HEK293 (cell line): Measurements from ENCODE around the gene SERTAD1.
"Not testable (repeated sequence)": the region's sequence is repeated elsewhere in the genome, so short reads cannot be mapped to it uniquely, and the experiment has no call there.

ENCODE experiments used
- CTCF ChIA-PET: fragments of 350-600 bp; formaldehyde crosslinking; extraction: SDS; loops from one replicate; lab custom pipeline; 2021; ENCODE audit warnings: antibody characterized with exemption; lab: Yijun Ruan, JAX
- POLR2A ChIA-PET: fragments of 300-600 bp; formaldehyde crosslinking; extraction: SDS; loops from one replicate; lab custom pipeline; 2020; ENCODE audit warnings: antibody characterized with exemption, inconsistent platforms; lab: Yijun Ruan, JAX
- H3K27ac ChIP-seq: fragments of 200-500 bp; sonication (Bioruptor generic); 2 replicates; pipeline ENCODE4 v1.5.1; 2014; ENCODE audit warnings: low read depth, low read length, control low read depth, inconsistent platforms; ENCODE audit errors: extremely low read depth
- H3K36me3 ChIP-seq, 2 experiments: fragments of 200-500 bp in 1 of 2; sonication (Bioruptor generic) in 1 of 2; 1 replicate in 1 of 2; 2 replicates in 1 of 2; pipeline ENCODE4 v1.5.1; 2014 to 2017; ENCODE audit warnings: inconsistent platforms in 2 of 2, low read length in 2 of 2; ENCODE audit not compliant: control insufficient read depth in 2 of 2, insufficient read depth in 1 of 2
- H3K4me1 ChIP-seq: fragments of 200-500 bp; sonication (Bioruptor generic); 2 replicates; pipeline ENCODE4 v1.5.1; 2014; ENCODE audit warnings: mild to moderate bottlenecking, low read length, inconsistent platforms; ENCODE audit not compliant: control insufficient read depth, insufficient read depth
- H3K4me3 ChIP-seq: 2 replicates; pipeline ENCODE4 v1.5.1; 2011; ENCODE audit warnings: low read depth, mild to moderate bottlenecking, control low read depth, low read length, moderate library complexity
- H3K9me3 ChIP-seq: fragments of 200-500 bp; sonication (Bioruptor generic); 2 replicates; pipeline ENCODE4 v1.5.1; 2014; ENCODE audit warnings: low read depth, low read length, inconsistent platforms; ENCODE audit not compliant: control insufficient read depth, insufficient read depth
- ATF2 ChIP-seq: fragments of 450-650 bp; formaldehyde crosslinking; IDR thresholded peaks from 2 replicates; pipeline ENCODE4 v1.5.1; 2016; ENCODE audit warnings: missing biosample characterization, missing genetic modification characterization, low read depth
- CTCF ChIP-seq: fragments of 450-650 bp; formaldehyde crosslinking; IDR thresholded peaks from 2 replicates; pipeline ENCODE4 v1.5.1; 2016; ENCODE audit warnings: missing biosample characterization, missing genetic modification characterization
- EGR2 ChIP-seq: fragments of 450-650 bp; formaldehyde crosslinking; IDR thresholded peaks from 2 replicates; pipeline ENCODE4 v1.5.1; 2016; ENCODE audit warnings: low read depth, missing biosample characterization, missing genetic modification characterization
- HIC1 ChIP-seq: fragments of 450-650 bp; formaldehyde crosslinking; IDR thresholded peaks from 2 replicates; pipeline ENCODE4 v1.5.1; 2016; ENCODE audit warnings: missing biosample characterization, missing genetic modification characterization
- PRDM1 ChIP-seq: fragments of 450-650 bp; formaldehyde crosslinking; IDR thresholded peaks from 2 replicates; pipeline ENCODE4; 2016; ENCODE audit warnings: missing biosample characterization, missing genetic modification characterization
- ZBTB21 ChIP-seq: fragments of 450-650 bp; formaldehyde crosslinking; IDR thresholded peaks from 2 replicates; pipeline ENCODE4 v1.5.1; 2017; ENCODE audit warnings: missing biosample characterization, missing genetic modification characterization
- ZBTB48 ChIP-seq: fragments of 450-650 bp; formaldehyde crosslinking; IDR thresholded peaks from 2 replicates; pipeline ENCODE4 v1.5.1; 2016; ENCODE audit warnings: missing biosample characterization, missing genetic modification characterization
- ZFHX2 ChIP-seq: fragments of 450-650 bp; formaldehyde crosslinking; conservative IDR thresholded peaks from 2 replicates; pipeline ENCODE4 v1.5.1; 2016; ENCODE audit warnings: missing biosample characterization, missing genetic modification characterization
- ZFP3 ChIP-seq: fragments of 450-650 bp; formaldehyde crosslinking; IDR thresholded peaks from 2 replicates; pipeline ENCODE4 v1.5.1; 2016; ENCODE audit warnings: low read depth, missing biosample characterization, missing genetic modification characterization
- ZNF121 ChIP-seq: fragments of 450-650 bp; formaldehyde crosslinking; IDR thresholded peaks from 2 replicates; pipeline ENCODE4 v1.5.1; 2016; ENCODE audit warnings: missing biosample characterization, missing genetic modification characterization
- ZNF223 ChIP-seq: fragments of 450-650 bp; formaldehyde crosslinking; IDR thresholded peaks from 2 replicates; pipeline ENCODE4 v1.5.1; 2016; ENCODE audit warnings: missing biosample characterization, missing genetic modification characterization
- ZNF248 ChIP-seq: fragments of 450-650 bp; formaldehyde crosslinking; IDR thresholded peaks from 2 replicates; pipeline ENCODE4 v1.5.1; 2017; ENCODE audit warnings: missing biosample characterization, missing genetic modification characterization
- ZNF394 ChIP-seq: fragments of 450-650 bp; formaldehyde crosslinking; IDR thresholded peaks from 2 replicates; pipeline ENCODE4 v1.5.1; 2016; ENCODE audit warnings: missing biosample characterization, missing genetic modification characterization, mild to moderate bottlenecking, moderate library complexity, borderline replicate concordance
- ZNF560 ChIP-seq: fragments of 450-650 bp; formaldehyde crosslinking; IDR thresholded peaks from 2 replicates; pipeline ENCODE4 v1.5.1; 2017; ENCODE audit warnings: missing biosample characterization, missing genetic modification characterization, borderline replicate concordance
- ZNF600 ChIP-seq: fragments of 450-650 bp; formaldehyde crosslinking; IDR thresholded peaks from 2 replicates; pipeline ENCODE4 v1.5.1; 2016; ENCODE audit warnings: missing biosample characterization, missing genetic modification characterization
- ZNF629 ChIP-seq: fragments of 450-650 bp; formaldehyde crosslinking; IDR thresholded peaks from 2 replicates; pipeline ENCODE4 v1.5.1; 2017; ENCODE audit warnings: missing biosample characterization, missing genetic modification characterization
- ZNF777 ChIP-seq: fragments of 450-650 bp; formaldehyde crosslinking; IDR thresholded peaks from 2 replicates; pipeline ENCODE4 v1.5.1; 2017; ENCODE audit warnings: missing biosample characterization, missing genetic modification characterization, borderline replicate concordance

The SERTAD1 gene

GRCh38 chr19:40457953-40458596 lies 32.3 kb upstream of the SERTAD1 start:
- CTCF ChIA-PET: interaction anchor here (0.6 to 0.9 kb wide), 3 partner anchors 32 to 1402 kb away, joined by 3 to 4 read pairs (median 3); partner anchors contain the start of gene RPS19
- H3K4me3 ChIP-seq: no peak overlapping the region
- no peak for TF ChIP-seq ZFP3 (tag by site-specific recombination)
- 0 out of 2 replicates have a peak, but pooled peaks have one; percentile 22 for TF ChIP-seq ZFHX2 (tag by site-specific recombination)
- TF ChIP-seq ZNF600 (tag by site-specific recombination): peak; percentile 51; the same call in 1 of the 2 replicates

DNA sequence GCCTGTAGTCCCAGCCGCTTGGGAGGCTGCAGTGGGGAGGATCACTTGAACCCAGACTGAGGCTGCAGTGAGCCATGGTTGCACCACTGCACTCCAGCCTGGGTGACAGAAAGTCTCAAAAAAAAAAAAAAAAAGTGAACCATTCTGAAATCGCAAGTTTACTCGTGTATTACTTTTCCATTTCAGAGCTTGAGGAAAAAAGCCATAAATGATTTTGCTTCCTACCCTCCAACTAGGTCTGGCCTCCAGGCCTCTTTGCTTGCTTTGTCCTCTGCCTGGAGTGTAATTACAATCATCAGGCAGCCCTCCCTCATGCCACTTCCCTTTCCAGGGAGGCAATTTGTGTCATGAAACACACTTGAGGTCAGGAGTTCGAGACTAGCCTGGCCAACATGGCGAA lies 31.3 kb upstream of the SERTAD1 start:
- Histone ChIP-seq H3K4me1 (no peaks in the 10 kb centered on the region), H3K27ac (no peak overlapping the region), H3K9me3 (no peaks in the 10 kb centered on the region; the same call in 1 of the 2 replicates), H3K4me3 (no peak overlapping the region), H3K36me3 (peaks cover 3 to 13% of the 10 kb centered on the region in 2 experiments; a peak in 2 of 3 replicates)
- ChIA-PET CTCF (interaction anchor here (0.6 to 7.1 kb wide), 4 partner anchors 7 to 106 kb away, joined by 3 to 98 read pairs (median 3); partner anchors contain the start of gene BLVRB), POLR2A (interaction anchor here (1.5 kb wide), 1 partner anchor 92 kb away, joined by 3 read pairs; no protein-coding TSS in a partner anchor)
- TF ChIP-seq ZNF223 (tag by site-specific recombination) (no peak), HIC1 (tag by site-specific recombination) (no peak), CTCF (no peak), ZNF777 (tag by site-specific recombination) (no peak), PRDM1 (peak; percentile 64; the same call in 1 of the 2 replicates), ZNF560 (tag by site-specific recombination) (no peak), ZNF121 (tag by site-specific recombination) (no peak)

More at GRCh38 chr19:40457953-40458596, 32.3 kb upstream of the SERTAD1 start:
- no peak overlapping the region for H3K27ac ChIP-seq
- no peaks in the 10 kb centered on the region for H3K4me1 ChIP-seq
- H3K9me3 ChIP-seq: no peaks in the 10 kb centered on the region; the same call in 1 of the 2 replicates
- H3K36me3 ChIP-seq: peaks cover 3 to 13% of the 10 kb centered on the region in 2 experiments; a peak in 2 of 3 replicates
- POLR2A ChIA-PET: interaction anchor here (1.5 kb wide), 1 partner anchor 93 kb away, joined by 3 read pairs; no protein-coding TSS in a partner anchor

DNA sequence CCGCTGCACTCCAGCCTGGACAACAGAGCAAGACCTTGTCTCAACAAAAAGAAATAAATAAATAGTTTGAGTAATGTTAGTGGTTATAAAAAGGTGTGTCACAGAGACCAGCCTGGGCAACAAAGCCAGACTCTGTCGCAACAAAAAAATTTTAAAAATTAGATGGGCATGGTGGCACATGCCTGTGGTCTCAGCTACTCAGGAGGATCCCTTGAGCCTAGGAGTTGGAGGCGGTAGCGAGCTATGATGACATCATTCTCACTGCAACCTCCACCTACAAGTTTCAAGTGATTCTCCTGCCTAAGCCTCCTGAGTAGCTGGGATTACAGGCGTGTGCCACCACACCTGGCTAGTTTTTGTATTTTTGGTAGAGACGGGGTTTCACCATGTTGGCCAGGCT lies 28.2 kb upstream of the SERTAD1 start:
- not testable (repeated sequence) for H3K9me3 ChIP-seq, H3K4me3 ChIP-seq, H3K27ac ChIP-seq, H3K4me1 ChIP-seq
- ChIA-PET POLR2A (interaction anchor here (0.6 to 5.1 kb wide), 4 partner anchors 10 to 119 kb away, joined by 4 to 34 read pairs (median 12); partner anchors contain the start of genes BLVRB and SERTAD3), CTCF (interaction anchor here (0.6 to 7.1 kb wide), 14 partner anchors 8 to 218 kb away, joined by 3 to 98 read pairs (median 4); partner anchors contain the start of gene BLVRB)
- H3K36me3 ChIP-seq: peaks cover 13 to 22% of the 10 kb centered on the region in 2 experiments; a peak in 2 of 3 replicates
- TF ChIP-seq ZNF394 (tag by site-specific recombination) (peak; percentile 59; the same call in 1 of the 2 replicates), ATF2 (peak; percentile 94), ZBTB48 (tag by site-specific recombination) (peak; percentile 40; the same call in 1 of the 2 replicates), EGR2 (tag by site-specific recombination) (peak; percentile 70; the same call in 1 of the 2 replicates), ZNF629 (peak; percentile 67; the same call in 1 of the 2 replicates), ZFHX2 (tag by site-specific recombination) (peak; percentile 76), ZBTB21 (tag by site-specific recombination) (0 out of 2 replicates have a peak, but pooled peaks have one; percentile 40), ZNF248 (0 out of 2 replicates have a peak, but pooled peaks have one; percentile 41)
